Myometrial cell (primary cell): Measurements from ENCODE around the gene CREBBP. TPM values are rescaled to one million over a fixed set of nuclear protein-coding genes. Genes with fewer than 3 reads are reported as not detected.

ENCODE experiments used
- total RNA-seq: library from RNA; depleted of rRNA; stranded (reverse); fragments of >200 nt; gene quantifications from 2 replicates; pipeline ENCODE4 v1.2.3, GENCODE V29; 2015

The CREBBP gene
- total RNA-seq, result 8.6 and 16.8 TPM in 2 replicates

DNA sequence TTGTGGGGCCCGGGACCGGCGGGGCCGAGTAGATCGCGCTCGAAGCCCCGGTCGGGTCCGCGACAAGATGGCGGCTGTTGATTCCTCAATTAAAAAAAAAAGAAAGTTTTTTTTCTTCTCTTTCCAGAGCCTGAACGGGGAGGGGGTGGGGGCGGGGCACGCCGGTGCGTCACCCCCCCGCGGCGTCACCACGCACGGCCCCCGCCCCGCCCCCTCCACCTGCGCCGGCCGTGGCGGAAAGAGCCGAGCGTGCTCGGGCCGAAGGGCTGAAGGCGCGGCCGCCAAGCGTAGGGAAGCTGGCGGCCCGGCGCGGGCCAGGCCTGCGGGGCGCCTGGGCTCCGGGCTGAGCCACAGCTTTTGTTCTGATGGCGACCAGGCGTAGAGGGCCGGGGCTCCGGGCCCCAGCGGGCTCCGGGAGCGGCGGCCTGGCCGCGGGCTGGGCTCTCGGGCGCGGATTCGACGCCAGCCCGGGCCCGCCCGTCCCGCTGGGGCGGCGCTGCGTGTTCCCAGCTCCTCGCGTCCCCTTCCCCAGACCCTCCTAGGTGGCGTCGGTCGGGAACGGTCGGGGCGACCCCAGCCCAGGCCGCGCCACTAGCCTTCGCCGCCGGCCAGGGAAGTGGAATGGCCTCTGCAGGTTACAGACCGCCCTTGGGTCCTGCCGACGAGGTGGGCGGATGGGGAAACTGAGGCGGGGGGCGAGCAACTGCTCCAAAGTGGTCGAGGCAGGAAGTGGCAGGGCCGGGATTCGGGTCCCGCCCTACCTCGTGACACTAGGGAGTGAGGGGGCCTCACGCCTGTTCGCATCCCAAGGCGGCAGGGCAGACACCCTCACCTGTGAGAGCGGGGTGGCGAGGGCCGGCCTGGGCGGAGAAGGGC lies at the start of gene CREBBP:
CREBBP (minus strand) TSS at position 91 of the 876 bp plus-strand sequence. CDS start 797 bp downstream, outside the sequence.

DNA sequence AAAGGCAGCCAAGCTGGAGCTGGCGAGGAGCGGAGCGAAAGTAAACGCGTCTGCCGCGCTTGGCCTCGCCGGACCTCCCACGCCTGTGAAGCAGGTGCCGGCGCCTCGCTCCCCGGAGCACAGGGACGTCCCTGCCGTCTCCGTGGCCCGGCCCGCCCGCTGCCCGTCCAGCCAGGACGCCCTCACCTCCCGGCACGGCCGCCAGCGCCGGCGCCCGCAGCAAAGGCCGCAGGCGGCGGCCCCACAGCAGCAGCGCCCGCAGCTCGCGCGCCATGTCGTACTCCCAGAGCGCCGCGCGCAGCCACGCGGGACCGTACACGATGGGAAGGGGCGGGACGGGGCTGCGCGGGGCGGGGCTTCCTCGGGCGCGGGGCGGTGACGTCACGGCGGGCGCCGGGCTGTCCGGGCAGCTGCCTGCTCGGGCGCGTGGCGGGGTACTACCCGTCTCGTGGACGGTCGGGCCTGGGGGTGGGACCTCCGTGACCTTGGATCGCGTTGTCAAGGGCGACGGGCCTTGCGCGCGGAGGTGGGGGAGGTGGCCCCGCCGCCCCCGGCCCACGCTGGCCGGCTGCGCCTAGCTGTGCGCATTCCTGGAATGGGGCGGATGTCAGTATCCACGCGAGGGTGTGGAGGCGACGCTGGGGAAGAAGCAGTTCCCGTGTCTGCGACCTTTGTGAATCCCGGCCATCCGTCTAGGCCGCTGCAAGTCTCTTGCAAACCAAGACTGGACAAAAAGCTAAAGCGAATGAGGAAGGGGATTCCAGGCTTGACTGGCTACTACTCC lies 163.1 kb downstream of the CREBBP start, which contains the start of gene TRAP1:
TRAP1 (minus strand) TSS at position 290 of the 784 bp plus-strand sequence; CDS start at position 274, 16 bp downstream.

Other genes starting within 250 kb of the CREBBP start
- 3.5 and 7.2 TPM in 2 replicates for gene DNASE1, start 226.0 kb downstream of the CREBBP start, total RNA-seq
- 96.8 and 156 TPM in 2 replicates for gene TRAP1, start 163.2 kb downstream of the CREBBP start, total RNA-seq
- gene ADCY9, start 235.7 kb upstream of the CREBBP start, total RNA-seq, result 25.9 and 35.7 TPM in 2 replicates